ENCODE results near the gene SBSN. TPM values are rescaled to one million over a fixed set of nuclear protein-coding genes. Genes with fewer than 3 reads are reported as not detected.

SBSN gene
- total and polyA plus RNA-seq, 10 of the 15 experiments (the other 5 are each of a cell fraction or from before 2014, with no cell fraction given), result 0.09 TPM; not detected in 9

DNA sequence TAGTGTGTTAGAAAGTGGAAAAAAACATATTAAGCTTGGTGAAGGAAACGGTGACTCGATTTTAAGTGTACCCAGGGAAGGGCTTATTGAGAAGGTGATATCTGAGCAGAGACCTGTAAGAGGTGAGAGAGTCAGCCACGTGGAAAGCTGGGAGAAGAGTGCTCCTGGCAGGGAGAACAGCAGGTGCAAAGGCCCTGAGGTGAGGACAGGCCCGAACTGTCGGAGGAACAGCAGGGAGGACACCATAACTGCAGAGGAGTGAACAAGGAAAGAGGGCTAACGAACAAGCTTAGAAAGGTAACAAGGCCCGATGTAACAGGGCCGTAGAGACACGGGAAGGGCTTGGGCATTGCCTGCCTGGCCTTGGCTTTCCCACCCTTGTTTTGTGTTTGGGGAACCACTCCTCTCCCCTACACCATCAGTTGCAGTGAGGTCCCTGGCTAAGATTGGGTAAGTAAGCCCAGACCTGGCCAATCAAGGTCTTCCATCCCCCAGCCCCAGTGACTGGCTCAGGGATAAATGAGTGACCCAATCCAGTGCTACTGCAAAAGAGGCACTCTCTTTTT is 28.0 kb upstream of the SBSN start:
- intact Hi-C loops (cut with micrococcal nuclease; ENCODE audit: unreplicated experiment), result no loop called here
- Histone ChIP-seq H3K9ac (ENCODE audit: control insufficient read depth, insufficient read depth, low read length) (no peak overlapping the region), H3K4me2 (ENCODE audit: control insufficient read depth, insufficient read depth) (no peak overlapping the region), H2AFZ (ENCODE audit: control insufficient read depth, low read depth, low read length) (no peak overlapping the region), H3K9me3 (replicated peaks; ENCODE audit: control insufficient read depth, insufficient read depth, low read length) (no peaks in the 10 kb centered on the region; the same call in 2 of the 3 replicates), H3K4me3 (no peak overlapping the region), H3K4me1 (ENCODE audit: control insufficient read depth, insufficient read depth, low read length) (peaks cover 25% of the 10 kb centered on the region), H3K27ac (ENCODE audit: control insufficient read depth, insufficient read depth) (no peak overlapping the region), H4K20me1 (ENCODE audit: control insufficient read depth, insufficient read depth) (no peaks in the 10 kb centered on the region), H3K79me2 (ENCODE audit: control insufficient read depth, insufficient read depth, low read length) (no peaks in the 10 kb centered on the region), H3K36me3 (ENCODE audit: control insufficient read depth in 2 of 2, insufficient read depth in 2 of 2, low read length in 1 of 2) (no peaks in the 10 kb centered on the region; a peak in 1 of 4 replicates), H3K27me3 (replicated peaks in 1 of 2; ENCODE audit: control insufficient read depth in 2 of 2, insufficient read depth in 2 of 2, low read length in 1 of 2) (no peaks in the 10 kb centered on the region; a peak in 2 of 4 replicates)
- ChIA-PET CTCF (interaction anchor here (1.2 to 1.8 kb wide), 5 partner anchors 32 to 137 kb away, joined by 3 to 5 read pairs (median 4); partner anchors contain the start of gene ETV2), SMC1A (ENCODE audit: uncharacterized antibody, unreplicated experiment) (interaction anchor here (0.7 to 1.4 kb wide), 4 partner anchors 11 to 217 kb away, joined by 3 to 4 read pairs (median 3); no protein-coding TSS in a partner anchor), RAD21 (ENCODE audit: unreplicated experiment) (no interaction called here), POLR2A (no interaction called here)
- in situ Hi-C loops (cut with MboI), result no loop called here
- ATAC-seq (no peak), DNase-seq (ENCODE audit: low read depth, low spot score) (no peak), FAIRE-seq (no peak)
- WGBS (ENCODE audit: insufficient coverage, insufficient replicate concordance, low lambda C conversion rate, missing lambda C conversion rate), result 58% methylated on average over 9 of the region's 9 CpGs
- TF ChIP-seq EP300 (IDR thresholded peaks at IDR 0.05; ENCODE audit: borderline replicate concordance in 1 of 2, control insufficient read depth in 1 of 2, low read depth in 2 of 2, low read length in 2 of 2) (no peak), HCFC1 (IDR thresholded peaks at IDR 0.05; ENCODE audit: low read length) (no peak), MEF2A (IDR thresholded peaks at IDR 0.05; ENCODE audit: insufficient read depth, low read depth, low read length) (no peak), RFX5 (IDR thresholded peaks at IDR 0.05; ENCODE audit: low read depth, low read length) (no peak), NFIC (IDR thresholded peaks at IDR 0.05; ENCODE audit: low read depth, low read length) (no peak), MEF2B (IDR thresholded peaks at IDR 0.05; ENCODE audit: partially characterized antibody, poor library complexity, severe bottlenecking) (no peak), NFXL1 (IDR thresholded peaks at IDR 0.05; ENCODE audit: borderline replicate concordance) (no peak), RAD51 (IDR thresholded peaks at IDR 0.05) (no peak), ZNF24 (IDR thresholded peaks at IDR 0.05) (no peak), SMC3 (IDR thresholded peaks at IDR 0.05; ENCODE audit: borderline replicate concordance, low read length) (no peak), POLR2A (IDR thresholded peaks at IDR 0.05; ENCODE audit: low read depth, low read length) (no peak)
- TF ChIP-seq, protein P1, sequence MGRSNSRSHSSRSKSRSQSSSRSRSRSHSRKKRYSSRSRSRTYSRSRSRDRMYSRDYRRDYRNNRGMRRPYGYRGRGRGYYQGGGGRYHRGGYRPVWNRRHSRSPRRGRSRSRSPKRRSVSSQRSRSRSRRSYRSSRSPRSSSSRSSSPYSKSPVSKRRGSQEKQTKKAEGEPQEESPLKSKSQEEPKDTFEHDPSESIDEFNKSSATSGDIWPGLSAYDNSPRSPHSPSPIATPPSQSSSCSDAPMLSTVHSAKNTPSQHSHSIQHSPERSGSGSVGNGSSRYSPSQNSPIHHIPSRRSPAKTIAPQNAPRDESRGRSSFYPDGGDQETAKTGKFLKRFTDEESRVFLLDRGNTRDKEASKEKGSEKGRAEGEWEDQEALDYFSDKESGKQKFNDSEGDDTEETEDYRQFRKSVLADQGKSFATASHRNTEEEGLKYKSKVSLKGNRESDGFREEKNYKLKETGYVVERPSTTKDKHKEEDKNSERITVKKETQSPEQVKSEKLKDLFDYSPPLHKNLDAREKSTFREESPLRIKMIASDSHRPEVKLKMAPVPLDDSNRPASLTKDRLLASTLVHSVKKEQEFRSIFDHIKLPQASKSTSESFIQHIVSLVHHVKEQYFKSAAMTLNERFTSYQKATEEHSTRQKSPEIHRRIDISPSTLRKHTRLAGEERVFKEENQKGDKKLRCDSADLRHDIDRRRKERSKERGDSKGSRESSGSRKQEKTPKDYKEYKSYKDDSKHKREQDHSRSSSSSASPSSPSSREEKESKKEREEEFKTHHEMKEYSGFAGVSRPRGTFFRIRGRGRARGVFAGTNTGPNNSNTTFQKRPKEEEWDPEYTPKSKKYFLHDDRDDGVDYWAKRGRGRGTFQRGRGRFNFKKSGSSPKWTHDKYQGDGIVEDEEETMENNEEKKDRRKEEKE (IDR thresholded peaks at IDR 0.05), result no peak
- TF ChIP-seq, protein P2, sequence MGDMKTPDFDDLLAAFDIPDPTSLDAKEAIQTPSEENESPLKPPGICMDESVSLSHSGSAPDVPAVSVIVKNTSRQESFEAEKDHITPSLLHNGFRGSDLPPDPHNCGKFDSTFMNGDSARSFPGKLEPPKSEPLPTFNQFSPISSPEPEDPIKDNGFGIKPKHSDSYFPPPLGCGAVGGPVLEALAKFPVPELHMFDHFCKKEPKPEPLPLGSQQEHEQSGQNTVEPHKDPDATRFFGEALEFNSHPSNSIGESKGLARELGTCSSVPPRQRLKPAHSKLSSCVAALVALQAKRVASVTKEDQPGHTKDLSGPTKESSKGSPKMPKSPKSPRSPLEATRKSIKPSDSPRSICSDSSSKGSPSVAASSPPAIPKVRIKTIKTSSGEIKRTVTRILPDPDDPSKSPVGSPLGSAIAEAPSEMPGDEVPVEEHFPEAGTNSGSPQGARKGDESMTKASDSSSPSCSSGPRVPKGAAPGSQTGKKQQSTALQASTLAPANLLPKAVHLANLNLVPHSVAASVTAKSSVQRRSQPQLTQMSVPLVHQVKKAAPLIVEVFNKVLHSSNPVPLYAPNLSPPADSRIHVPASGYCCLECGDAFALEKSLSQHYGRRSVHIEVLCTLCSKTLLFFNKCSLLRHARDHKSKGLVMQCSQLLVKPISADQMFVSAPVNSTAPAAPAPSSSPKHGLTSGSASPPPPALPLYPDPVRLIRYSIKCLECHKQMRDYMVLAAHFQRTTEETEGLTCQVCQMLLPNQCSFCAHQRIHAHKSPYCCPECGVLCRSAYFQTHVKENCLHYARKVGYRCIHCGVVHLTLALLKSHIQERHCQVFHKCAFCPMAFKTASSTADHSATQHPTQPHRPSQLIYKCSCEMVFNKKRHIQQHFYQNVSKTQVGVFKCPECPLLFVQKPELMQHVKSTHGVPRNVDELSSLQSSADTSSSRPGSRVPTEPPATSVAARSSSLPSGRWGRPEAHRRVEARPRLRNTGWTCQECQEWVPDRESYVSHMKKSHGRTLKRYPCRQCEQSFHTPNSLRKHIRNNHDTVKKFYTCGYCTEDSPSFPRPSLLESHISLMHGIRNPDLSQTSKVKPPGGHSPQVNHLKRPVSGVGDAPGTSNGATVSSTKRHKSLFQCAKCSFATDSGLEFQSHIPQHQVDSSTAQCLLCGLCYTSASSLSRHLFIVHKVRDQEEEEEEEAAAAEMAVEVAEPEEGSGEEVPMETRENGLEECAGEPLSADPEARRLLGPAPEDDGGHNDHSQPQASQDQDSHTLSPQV (IDR thresholded peaks at IDR 0.05), result no peak
- BruUV-seq (replicated peaks), result no TSS peak

All from GM12878 (cell line).